Aorta (tissue), 5 donors: ENCODE data around the gene NUP210L. TPM values are rescaled to one million over a fixed set of nuclear protein-coding genes. Genes with fewer than 3 reads are reported as not detected.

ENCODE experiments used
- ATAC-seq: fragments of 200-7000 bp; cut with Tn5 transposase; one replicate; pipeline ENCODE4 v1.9.1; 2022; ENCODE audit warnings: moderate library complexity; ENCODE audit not compliant: low FRiP score
- DNase-seq, 2 donors: peaks; one replicate each; pipeline ENCODE4 v3.0.0-alpha.2; 2020
- H3K27ac ChIP-seq, 2 donors: one replicate each; pipeline ENCODE4 v1.5.1; 2013; ENCODE audit warnings: low read length in 2 of 2, mild to moderate bottlenecking in 2 of 2, moderate library complexity in 2 of 2, control low read depth in 1 of 2, inconsistent platforms in 1 of 2, low read depth in 1 of 2
- H3K27me3 ChIP-seq, 2 donors: one replicate each; pipeline ENCODE4 v1.6.1; 2013; ENCODE audit warnings: control low read depth in 1 of 2, low read length in 1 of 2, mild to moderate bottlenecking in 1 of 2, moderate library complexity in 1 of 2; ENCODE audit not compliant: insufficient read depth in 2 of 2, control insufficient read depth in 1 of 2
- H3K36me3 ChIP-seq, 2 donors: one replicate each; pipeline ENCODE4 v1.6.1; 2013; ENCODE audit warnings: control low read depth in 1 of 2, low read length in 1 of 2, mild to moderate bottlenecking in 1 of 2; ENCODE audit not compliant: insufficient read depth in 2 of 2, control insufficient read depth in 1 of 2
- H3K4me1 ChIP-seq, 2 donors: one replicate each; pipeline ENCODE4 v1.6.1; 2013; ENCODE audit warnings: low read length in 2 of 2, control low read depth in 1 of 2, mild to moderate bottlenecking in 1 of 2, moderate library complexity in 1 of 2; ENCODE audit not compliant: insufficient read depth in 2 of 2, control insufficient read depth in 1 of 2
- H3K4me3 ChIP-seq, 2 donors: one replicate each; pipeline ENCODE4 v1.5.1; 2013; ENCODE audit warnings: low read length in 2 of 2, control low read depth in 1 of 2, mild to moderate bottlenecking in 1 of 2
- H3K9me3 ChIP-seq: one replicate; pipeline ENCODE4 v1.6.1; 2013; ENCODE audit warnings: mild to moderate bottlenecking, low read length; ENCODE audit not compliant: control insufficient read depth
- WGBS, 2 donors: extraction: QIAGEN DNeasy Blood & Tissue Kit; methylation state at CpG; one replicate each; pipeline ENCODE4 v1.1.7; 2013; 5-methylcytosine and 5-hydroxymethylcytosine counted together
- intact Hi-C, 2 donors: fragments of 100-400 bp; cut with DNase I; formaldehyde crosslinking; loops; one replicate each; pipeline versions ENCODE4 v1.14.2 to v1.15.0; 2022
- polyA plus RNA-seq, 2 donors: library from polyadenylated mRNA; stranded (reverse); fragments of 200-250 nt; gene quantifications; one replicate each; pipeline ENCODE4 v1.2.3, GENCODE V29; 2013
- total RNA-seq, 2 donors: library from RNA; stranded (reverse); fragmentation: NEBNext Ultra II Directional; extraction: Animal tissue kit (Norgen Biotek cat#: 25700); gene quantifications; one replicate each; pipeline ENCODE4 v1.2.1, GENCODE V29; 2021
- donor health status: healthy with polysubstance abuse.
- donor health status: Bipolar disorder and iron deficiency.
- donor health status: DM: no; HTN: no; CAD: no.
- donor health status: DM: no; HTN: no; CAD: no.
- donor health status: DM: yes; HTN: yes; CAD: no.

NUP210L gene
- total and polyA plus RNA-seq, 4 donors: 0.12 to 0.16 (median 0.15) TPM; not detected in 1

DNA sequence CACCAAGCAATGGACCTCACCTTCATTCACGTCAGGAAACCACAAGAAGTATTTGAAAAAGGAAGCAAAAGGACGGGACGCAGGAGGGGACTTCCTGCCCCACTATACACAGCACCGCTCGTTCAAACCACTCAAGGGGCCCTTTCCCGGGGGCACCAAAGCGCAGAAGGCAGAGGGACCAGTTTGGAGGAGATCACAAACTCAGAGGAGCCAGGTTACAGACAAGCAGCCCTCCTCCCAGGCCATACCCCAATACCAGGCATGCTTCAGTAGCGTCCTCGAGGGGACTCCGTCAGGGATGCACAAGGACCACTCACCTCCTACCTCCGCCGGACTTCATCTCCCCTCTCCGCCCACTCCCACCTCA, 197.1 kb downstream of the NUP210L start:
- H3K27me3 ChIP-seq: no peaks in the 10 kb centered on the region
- intact Hi-C loops: no loop called here
- peak overlapping the region; percentile 68 to 89 for H3K4me3 ChIP-seq
- no peak overlapping the region for H3K27ac ChIP-seq
- no peaks in the 10 kb centered on the region for H3K9me3 ChIP-seq
- ATAC-seq (peak; percentile 4), DNase-seq (no peak)
- peaks cover 0 to 2% of the 10 kb centered on the region in 2 donors for H3K4me1 ChIP-seq
- peaks cover 0 to 3% of the 10 kb centered on the region in 2 donors for H3K36me3 ChIP-seq
- WGBS, 2 donors: 0% methylated on average over 13 of the region's 13 CpGs

- H3K4me3 ChIP-seq: peak overlapping the region; percentile 68 to 89
- intact Hi-C loops: no loop called here
- H3K27ac ChIP-seq: no peak overlapping the region
- H3K4me1 ChIP-seq: peaks cover 0 to 2% of the 10 kb centered on the region in 2 donors
- H3K36me3 ChIP-seq: peaks cover 0 to 3% of the 10 kb centered on the region in 2 donors
- WGBS, 2 donors: 18 to 22% methylated on average over 6 of the region's 6 CpGs
- no peaks in the 10 kb centered on the region for H3K9me3 ChIP-seq
- no peak for ATAC-seq
- no peak for DNase-seq
- no peaks in the 10 kb centered on the region for H3K27me3 ChIP-seq
Measured at GRCh38 chr1:153956997-153957715, 197.7 kb downstream of the NUP210L start.

GRCh38 chr1:153954826-153955225, 200.0 kb downstream of the NUP210L start:
- Histone ChIP-seq H3K27ac (no peak overlapping the region), H3K4me1 (no peaks in the 10 kb centered on the region), H3K27me3 (no peaks in the 10 kb centered on the region), H3K36me3 (peaks cover 0 to 9% of the 10 kb centered on the region in 2 donors), H3K9me3 (no peaks in the 10 kb centered on the region), H3K4me3 (no peak overlapping the region)
- no peak for ATAC-seq
- WGBS, 2 donors: 89 to 92% methylated on average over 10 of the region's 10 CpGs
- no peak for DNase-seq
- intact Hi-C loops: no loop called here

- Histone ChIP-seq H3K27me3 (no peaks in the 10 kb centered on the region), H3K4me3 (no peak overlapping the region), H3K27ac (no peak overlapping the region), H3K9me3 (no peaks in the 10 kb centered on the region), H3K36me3 (peaks cover 0 to 9% of the 10 kb centered on the region in 2 donors), H3K4me1 (no peaks in the 10 kb centered on the region)
- intact Hi-C loops: no loop called here
- DNase-seq (no peak), ATAC-seq (no peak)
- WGBS, 2 donors: 69 to 74% methylated on average over 4 of the region's 4 CpGs
Measured at GRCh38 chr1:153953859-153954365, 201.0 kb downstream of the NUP210L start.

DNA sequence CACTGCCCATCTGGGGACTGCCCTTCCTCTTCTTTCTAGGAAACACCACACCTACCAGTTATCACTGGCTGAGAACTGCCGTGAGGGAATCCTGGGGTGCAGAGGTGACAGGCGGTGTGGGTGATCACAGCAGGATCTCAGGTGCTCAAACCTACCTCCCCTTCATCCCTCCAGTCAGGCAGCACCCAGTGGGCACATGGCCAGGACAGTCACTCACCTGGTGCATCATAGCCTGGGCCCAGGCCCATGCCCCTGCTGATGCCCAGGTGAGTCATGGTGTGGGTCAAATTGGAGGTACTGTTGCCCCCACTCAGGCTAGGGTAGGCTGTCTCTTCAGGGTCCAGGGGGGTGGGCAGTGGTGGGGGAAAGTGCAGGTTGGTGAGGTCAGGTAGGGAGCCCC, 203.1 kb downstream of the NUP210L start:
- Histone ChIP-seq H3K4me1 (no peaks in the 10 kb centered on the region), H3K27ac (no peak overlapping the region), H3K4me3 (no peak overlapping the region), H3K36me3 (peaks cover 7 to 10% of the 10 kb centered on the region in 2 donors), H3K27me3 (no peaks in the 10 kb centered on the region), H3K9me3 (no peaks in the 10 kb centered on the region)
- WGBS, 2 donors: 89 to 92% methylated on average over 2 of the region's 2 CpGs
- intact Hi-C loops: no loop called here
- ATAC-seq (no peak), DNase-seq (no peak)

DNA sequence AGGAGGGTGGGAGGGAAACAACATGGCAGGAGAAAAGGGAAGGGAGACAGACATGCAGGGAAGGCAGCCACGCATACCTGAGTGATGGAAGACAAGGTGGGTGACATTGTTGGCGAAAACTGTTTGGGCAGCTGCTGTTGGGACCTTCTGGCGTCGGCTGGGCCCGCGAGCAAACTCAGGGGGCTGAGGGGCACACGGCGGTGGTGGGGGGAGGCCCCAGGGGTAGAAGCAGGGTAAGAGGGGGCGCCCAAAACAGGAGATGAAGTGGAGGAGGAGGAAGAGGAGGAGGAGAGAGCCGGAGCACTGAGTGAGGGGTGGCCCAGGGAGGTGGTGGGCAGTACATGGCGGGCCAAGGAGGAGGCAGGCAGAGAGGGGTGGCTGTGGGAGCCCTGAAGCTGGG, 203.7 kb downstream of the NUP210L start:
- Histone ChIP-seq H3K4me1 (no peaks in the 10 kb centered on the region), H3K9me3 (no peaks in the 10 kb centered on the region), H3K36me3 (peaks cover 7 to 10% of the 10 kb centered on the region in 2 donors), H3K27ac (no peak overlapping the region), H3K27me3 (no peaks in the 10 kb centered on the region), H3K4me3 (no peak overlapping the region)
- no peak for DNase-seq
- intact Hi-C loops: no loop called here
- ATAC-seq: no peak
- whole genome bisulfite sequencing, 2 donors: 91% methylated on average over 11 of the region's 11 CpGs

GRCh38 chr1:153946622-153947241, 208.1 kb downstream of the NUP210L start, which contains the start of gene DENND4B:
TSS of gene DENND4B (minus strand) at chr1:153946718. CDS start at chr1:153944374, 2,344 bp downstream.
- 8% methylated on average over 26 to 28 of the region's 28 CpGs for WGBS, 2 donors
- ATAC-seq (peak; percentile 92), DNase-seq (peak; percentile 92 to 94)
- Histone ChIP-seq H3K36me3 (peaks cover 7 to 9% of the 10 kb centered on the region in 2 donors), H3K27ac (peak within 1 kb of the TSS; percentile 47 to 76), H3K9me3 (no peaks in the 10 kb centered on the region), H3K4me1 (no peaks in the 10 kb centered on the region), H3K27me3 (no peaks in the 10 kb centered on the region), H3K4me3 (peak within 1 kb of the TSS; percentile 93 to 97)
- intact Hi-C loops: loop anchor here (2.0 to 5.0 kb wide), 3 partner anchors 36 to 149 kb away; no protein-coding TSS in a partner anchor

GRCh38 chr1:153945795-153946621, 208.9 kb downstream of the NUP210L start:
- no peaks in the 10 kb centered on the region for H3K27me3 ChIP-seq
- peak overlapping the region; percentile 93 to 97 for H3K4me3 ChIP-seq
- WGBS, 2 donors: 0 to 1% methylated on average over 44 to 95 of the region's 95 CpGs
- H3K36me3 ChIP-seq: peaks cover 2 to 7% of the 10 kb centered on the region in 2 donors
- intact Hi-C loops: loop anchor here (1.0 to 5.0 kb wide), 4 partner anchors 23 to 149 kb away; no protein-coding TSS in a partner anchor
- DNase-seq (peak; percentile 95 to 96), ATAC-seq (peak; percentile 91)
- H3K27ac ChIP-seq: peak overlapping the region; percentile 47 to 76
- H3K4me1 ChIP-seq: no peaks in the 10 kb centered on the region
- H3K9me3 ChIP-seq: no peaks in the 10 kb centered on the region
